Measurements from ENCODE around the gene RGS17.
"Not testable (repeated sequence)": the region's sequence is repeated elsewhere in the genome, so short reads cannot be mapped to it uniquely, and the experiment has no call there.

RGS17 gene

GRCh38 chr6:153123801-153124200 is 7.3 kb downstream of the RGS17 start:
- DNase-seq: no peak

GRCh38 chr6:153121311-153121710 is 9.8 kb downstream of the RGS17 start:
- no peak for DNase-seq

- DNase-seq: peak in 1 of 5 donors; percentile 44
Measured at GRCh38 chr6:153117986-153118879, 12.8 kb downstream of the RGS17 start.

- not testable (repeated sequence) for DNase-seq
Measured at GRCh38 chr6:153111082-153111481, 20.0 kb downstream of the RGS17 start.

GRCh38 chr6:153110612-153111011 is 20.5 kb downstream of the RGS17 start:
- DNase-seq: not testable (repeated sequence)

GRCh38 chr6:153108315-153108714 is 22.8 kb downstream of the RGS17 start:
- no peak for DNase-seq

GRCh38 chr6:153106021-153106420 is 25.1 kb downstream of the RGS17 start:
- DNase-seq: no peak

GRCh38 chr6:153104220-153104619 is 26.9 kb downstream of the RGS17 start:
- DNase-seq: no peak

- DNase-seq: no peak
Measured at GRCh38 chr6:153103319-153103655, 27.8 kb downstream of the RGS17 start.

GRCh38 chr6:153102605-153103318 is 28.3 kb downstream of the RGS17 start:
- DNase-seq: no peak

- DNase-seq: no peak
Measured at GRCh38 chr6:153101461-153101860, 29.6 kb downstream of the RGS17 start.

- DNase-seq: no peak
Measured at GRCh38 chr6:153099636-153100035, 31.4 kb downstream of the RGS17 start.

GRCh38 chr6:153096792-153097191 is 34.3 kb downstream of the RGS17 start:
- DNase-seq: no peak

GRCh38 chr6:153096031-153096430 is 35.1 kb downstream of the RGS17 start:
- DNase-seq: no peak

- DNase-seq: peak in 1 of 5 donors; percentile 5
Measured at GRCh38 chr6:153092082-153093013, 38.7 kb downstream of the RGS17 start.

GRCh38 chr6:153090241-153090930 is 40.7 kb downstream of the RGS17 start:
- no peak for DNase-seq

GRCh38 chr6:153088796-153089195 is 42.3 kb downstream of the RGS17 start:
- DNase-seq: no peak

GRCh38 chr6:153087436-153087835 is 43.6 kb downstream of the RGS17 start:
- no peak for DNase-seq

- DNase-seq: peak in 1 of 5 donors; percentile 8
Measured at GRCh38 chr6:153086225-153086990, 44.7 kb downstream of the RGS17 start.

GRCh38 chr6:153085239-153085638 is 45.8 kb downstream of the RGS17 start:
- DNase-seq: no peak

GRCh38 chr6:153084393-153084792 is 46.7 kb downstream of the RGS17 start:
- no peak for DNase-seq

Data from T-helper 1 cell (primary cell).